Activated CD8-positive, alpha-beta T cell treated with anti-CD3 and anti-CD28 coated beads for 36 hours (primary cell): Measurements from ENCODE around the gene MMAB. TPM values are rescaled to one million over a fixed set of nuclear protein-coding genes. Genes with fewer than 3 reads are reported as not detected.

ENCODE experiments used
- ATAC-seq: fragments of 200-7000 bp; cut with Tn5 transposase; one replicate; pipeline ENCODE4 v1.10.0; 2021; ENCODE audit warnings: mild to moderate bottlenecking, moderate library complexity
- CTCF ChIA-PET: fragments of 350-600 bp; sonication (Branson Sonifier 250); formaldehyde crosslinking; loops from one replicate; lab custom pipeline; 2021; ENCODE audit warnings: antibody characterized with exemption; lab: Charles Lee
- POLR2A ChIA-PET: fragments of 350-600 bp; sonication (Branson Sonifier 250); formaldehyde crosslinking; loops from one replicate; lab custom pipeline; 2021; ENCODE audit warnings: antibody characterized with exemption; lab: Charles Lee
- DNase-seq: peaks from one replicate; pipeline ENCODE4 v3.0.0-alpha.2; 2020
- H3K27ac Mint-ChIP-seq: one replicate; pipeline ENCODE4 v1.8.0; 2021; ENCODE audit warnings: mild to moderate bottlenecking, mixed read lengths
- H3K27me3 Mint-ChIP-seq: one replicate; pipeline ENCODE4 v1.8.0; 2021; ENCODE audit warnings: mixed read lengths
- H3K36me3 Mint-ChIP-seq: one replicate; pipeline ENCODE4 v1.8.0; 2021; ENCODE audit warnings: low read depth, mixed read lengths
- H3K4me1 Mint-ChIP-seq: one replicate; pipeline ENCODE4 v1.8.0; 2021; ENCODE audit warnings: low read depth, mixed read lengths
- H3K4me3 Mint-ChIP-seq: one replicate; pipeline ENCODE4 v1.8.0; 2021; ENCODE audit warnings: mild to moderate bottlenecking, moderate library complexity, mixed read lengths
- H3K9me3 Mint-ChIP-seq: one replicate; pipeline ENCODE4 v1.8.0; 2021; ENCODE audit warnings: mixed read lengths
- intact Hi-C: fragments of 100-400 bp; cut with micrococcal nuclease; formaldehyde crosslinking; loops from one replicate; pipeline ENCODE4 v1.10.0; 2022
- total RNA-seq, 2 experiments: library from RNA; stranded (reverse); gene quantifications; one replicate each; pipeline ENCODE4 v1.2.3, GENCODE V29; 2021
- TF ChIP-seq, protein P1 (sequence below): fragments of 200-600 bp; IDR thresholded peaks from one replicate; pipeline ENCODE4 v1.8.0; 2022; ENCODE audit warnings: antibody characterized with exemption, mild to moderate bottlenecking

MMAB gene
- total RNA-seq, 2 experiments from 2014 or later, result 60.5 to 60.9 TPM

DNA sequence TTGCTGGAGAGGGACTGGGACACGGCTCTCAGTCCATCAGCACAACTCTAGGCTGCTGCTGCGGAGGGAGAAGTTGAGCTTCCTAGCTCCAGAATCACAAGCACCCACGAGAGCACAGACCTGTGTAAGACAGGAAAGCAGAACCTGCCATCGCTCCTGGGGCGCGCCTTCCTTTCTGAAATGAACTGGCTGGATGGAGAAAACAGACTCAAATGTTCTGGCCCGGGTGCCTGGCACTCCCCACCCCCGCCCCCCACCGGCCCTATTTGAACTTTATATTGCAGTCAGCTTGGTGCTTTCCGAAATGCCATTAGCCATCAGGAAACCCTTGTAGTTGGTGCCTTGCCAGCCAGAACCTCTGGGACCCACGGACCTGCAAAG lies 24.1 kb upstream of the MMAB start:
- no peaks in the 10 kb centered on the region for H3K9me3 Mint-ChIP-seq
- intact Hi-C loops, result loop anchor here (5.0 kb wide), 1 partner anchor 180 kb away; no protein-coding TSS in a partner anchor
- H3K27ac Mint-ChIP-seq, result no peak overlapping the region
- TF ChIP-seq, protein P1, sequence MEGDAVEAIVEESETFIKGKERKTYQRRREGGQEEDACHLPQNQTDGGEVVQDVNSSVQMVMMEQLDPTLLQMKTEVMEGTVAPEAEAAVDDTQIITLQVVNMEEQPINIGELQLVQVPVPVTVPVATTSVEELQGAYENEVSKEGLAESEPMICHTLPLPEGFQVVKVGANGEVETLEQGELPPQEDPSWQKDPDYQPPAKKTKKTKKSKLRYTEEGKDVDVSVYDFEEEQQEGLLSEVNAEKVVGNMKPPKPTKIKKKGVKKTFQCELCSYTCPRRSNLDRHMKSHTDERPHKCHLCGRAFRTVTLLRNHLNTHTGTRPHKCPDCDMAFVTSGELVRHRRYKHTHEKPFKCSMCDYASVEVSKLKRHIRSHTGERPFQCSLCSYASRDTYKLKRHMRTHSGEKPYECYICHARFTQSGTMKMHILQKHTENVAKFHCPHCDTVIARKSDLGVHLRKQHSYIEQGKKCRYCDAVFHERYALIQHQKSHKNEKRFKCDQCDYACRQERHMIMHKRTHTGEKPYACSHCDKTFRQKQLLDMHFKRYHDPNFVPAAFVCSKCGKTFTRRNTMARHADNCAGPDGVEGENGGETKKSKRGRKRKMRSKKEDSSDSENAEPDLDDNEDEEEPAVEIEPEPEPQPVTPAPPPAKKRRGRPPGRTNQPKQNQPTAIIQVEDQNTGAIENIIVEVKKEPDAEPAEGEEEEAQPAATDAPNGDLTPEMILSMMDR, result no peak
- POLR2A ChIA-PET, result interaction anchor here (1.1 to 1.4 kb wide), 2 partner anchors 117 to 176 kb away, joined by 3 to 4 read pairs; no protein-coding TSS in a partner anchor
- H3K4me3 Mint-ChIP-seq, result no peak overlapping the region
- peaks cover 24% of the 10 kb centered on the region for H3K4me1 Mint-ChIP-seq
- peaks cover 5% of the 10 kb centered on the region for H3K36me3 Mint-ChIP-seq
- CTCF ChIA-PET, result interaction anchor here (0.7 to 4.8 kb wide), 37 partner anchors 10 to 1067 kb away, joined by 3 to 59 read pairs (median 4); partner anchors contain the start of genes FAM222A, MMAB and MVK
- no peaks in the 10 kb centered on the region for H3K27me3 Mint-ChIP-seq
- ATAC-seq, result no peak
- no peak for DNase-seq

DNA sequence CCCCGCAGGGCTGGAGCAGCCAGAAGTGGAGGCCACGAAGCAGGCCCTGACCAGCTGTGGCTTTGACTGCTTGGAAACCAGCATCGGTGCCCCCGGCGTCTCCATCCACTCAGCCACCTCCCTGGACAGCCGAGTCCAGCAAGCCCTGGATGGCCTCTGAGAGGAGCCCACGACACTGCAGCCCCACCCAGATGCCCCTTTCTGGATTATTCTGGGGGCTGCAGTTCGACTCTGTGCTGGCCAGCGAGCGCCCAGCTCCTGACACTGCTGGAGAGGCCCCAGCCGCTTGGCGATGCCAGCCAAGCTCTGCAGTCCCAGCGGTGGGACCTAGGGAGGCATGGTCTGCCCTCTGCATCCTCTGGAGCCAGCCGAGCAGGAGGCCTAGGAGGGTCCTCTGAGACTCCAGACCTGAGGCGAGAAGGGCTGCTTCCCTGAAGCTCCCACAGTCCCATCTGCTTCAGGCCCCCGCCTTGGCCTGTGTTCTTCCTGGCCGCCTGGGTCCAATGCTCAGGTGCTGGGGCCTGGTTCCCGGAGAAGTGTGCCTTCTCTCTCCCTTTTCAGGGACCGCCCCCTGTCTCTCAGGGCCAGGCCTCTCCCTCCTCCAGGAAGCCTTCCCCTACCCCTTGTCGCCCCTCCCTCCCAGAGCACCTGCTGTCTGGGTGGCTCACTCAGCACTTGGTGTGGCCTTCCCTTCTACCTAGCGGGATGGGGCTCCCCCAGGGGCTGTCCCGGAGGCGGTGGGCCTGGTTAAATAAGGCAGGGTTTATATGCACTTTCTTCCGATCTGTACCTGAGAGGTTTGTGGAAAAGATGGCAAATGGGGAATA lies 23.3 kb upstream of the MMAB start:
- ATAC-seq (no peak), DNase-seq (peak; percentile 33)
- Mint-ChIP-seq H3K4me1 (peaks cover 24% of the 10 kb centered on the region), H3K27me3 (no peaks in the 10 kb centered on the region), H3K36me3 (peaks cover 5% of the 10 kb centered on the region), H3K9me3 (no peaks in the 10 kb centered on the region), H3K27ac (no peak overlapping the region), H3K4me3 (no peak overlapping the region)
- POLR2A ChIA-PET, result interaction anchor here (1.1 to 1.4 kb wide), 2 partner anchors 118 to 177 kb away, joined by 3 to 4 read pairs; no protein-coding TSS in a partner anchor
- TF ChIP-seq, protein P1, result no peak
- intact Hi-C loops, result loop anchor here (5.0 kb wide), 1 partner anchor 181 kb away; no protein-coding TSS in a partner anchor
- CTCF ChIA-PET, result interaction anchor here (0.7 to 4.8 kb wide), 26 partner anchors 9 to 1068 kb away, joined by 3 to 59 read pairs (median 4); partner anchors contain the start of genes FAM222A, MMAB and MVK

DNA sequence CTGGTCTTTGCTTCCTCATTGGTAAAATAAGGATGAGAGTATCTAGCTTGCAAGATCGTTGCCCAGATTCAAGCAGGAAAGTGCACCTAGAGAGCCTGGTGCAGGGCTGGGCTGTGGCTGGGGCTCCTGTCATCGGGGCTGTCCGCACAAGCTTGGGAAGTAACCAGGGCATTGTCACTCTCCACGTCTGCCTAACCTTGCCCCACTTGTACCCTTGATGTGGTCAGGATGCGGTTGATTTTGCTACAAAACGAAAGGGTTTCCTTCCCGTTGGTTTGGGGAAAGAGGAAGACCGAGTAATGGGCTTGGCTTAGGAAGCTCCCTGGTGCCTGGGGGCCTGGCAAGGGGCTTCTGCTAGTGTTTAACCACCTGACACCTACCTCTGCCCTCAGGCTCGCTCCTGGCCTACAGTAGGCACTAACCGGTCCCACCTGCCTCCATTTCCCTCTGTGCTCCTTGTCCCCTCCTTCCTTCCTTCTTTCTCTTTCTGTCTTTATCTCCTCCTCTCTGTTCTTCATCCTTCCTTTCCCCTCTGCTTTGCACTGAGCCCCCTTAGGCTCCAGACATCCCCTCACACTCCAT lies 22.1 kb upstream of the MMAB start:
- POLR2A ChIA-PET, result interaction anchor here (0.6 to 0.9 kb wide), 2 partner anchors 344 to 542 kb away, joined by 3 read pairs; no protein-coding TSS in a partner anchor
- ATAC-seq (peak; percentile 79), DNase-seq (peak; percentile 72)
- Mint-ChIP-seq H3K27ac (no peak overlapping the region), H3K9me3 (no peaks in the 10 kb centered on the region), H3K4me1 (peaks cover 24% of the 10 kb centered on the region), H3K4me3 (no peak overlapping the region), H3K36me3 (peaks cover 5% of the 10 kb centered on the region), H3K27me3 (no peaks in the 10 kb centered on the region)
- intact Hi-C loops, result loop anchor here (5.0 kb wide), 1 partner anchor 182 kb away; no protein-coding TSS in a partner anchor
- CTCF ChIA-PET, result interaction anchor here (1.0 to 4.8 kb wide), 4 partner anchors 10 to 250 kb away, joined by 3 to 39 read pairs (median 10); partner anchors contain the start of genes MMAB and MVK
- TF ChIP-seq, protein P1, result no peak

DNA sequence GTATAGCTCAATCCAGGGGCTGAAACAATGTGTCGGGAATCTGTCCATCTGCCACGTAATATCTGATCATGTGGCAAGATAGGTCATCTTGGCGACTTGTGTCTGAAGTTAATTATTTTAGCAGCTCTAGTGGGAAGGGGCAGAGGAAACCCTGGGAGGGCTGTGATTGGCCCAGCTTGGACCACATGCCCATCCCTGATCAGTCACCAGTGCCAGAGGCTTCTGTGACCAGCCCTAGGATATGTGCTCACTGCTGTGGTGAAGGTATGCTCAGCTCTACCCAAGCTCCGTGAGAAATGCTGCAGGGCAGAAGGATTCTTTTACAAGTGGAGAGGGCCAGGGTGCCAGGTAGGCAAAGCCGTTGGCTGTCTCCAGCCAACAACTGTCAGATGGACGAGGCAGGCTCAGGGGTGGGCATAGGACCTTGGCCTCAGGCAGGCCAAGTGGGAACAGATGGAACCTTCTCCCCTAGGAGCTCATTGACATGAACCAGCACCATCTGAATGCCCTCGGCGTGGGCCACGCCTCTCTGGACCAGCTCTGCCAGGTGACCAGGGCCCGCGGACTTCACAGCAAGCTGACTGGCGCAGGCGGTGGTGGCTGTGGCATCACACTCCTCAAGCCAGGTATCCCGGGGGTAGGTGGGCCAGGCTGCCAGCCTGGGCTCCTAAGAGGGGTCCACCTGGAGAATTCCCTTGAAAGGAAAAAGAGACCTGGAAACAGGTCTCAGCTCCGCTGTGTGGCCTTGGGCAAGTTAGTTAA lies 21.4 kb upstream of the MMAB start:
- DNase-seq, result no peak
- H3K36me3 Mint-ChIP-seq, result peaks cover 5% of the 10 kb centered on the region
- no peak for ATAC-seq
- peaks cover 24% of the 10 kb centered on the region for H3K4me1 Mint-ChIP-seq
- no peaks in the 10 kb centered on the region for H3K9me3 Mint-ChIP-seq
- no peak overlapping the region for H3K4me3 Mint-ChIP-seq
- H3K27ac Mint-ChIP-seq, result no peak overlapping the region
- ChIA-PET CTCF (interaction anchor here (1.0 to 4.8 kb wide), 5 partner anchors 9 to 251 kb away, joined by 3 to 39 read pairs (median 3); partner anchors contain the start of genes MMAB and MVK), POLR2A (interaction anchor here (0.9 to 1.9 kb wide), 2 partner anchors 21 to 541 kb away, joined by 3 to 6 read pairs; partner anchors contain the start of gene MVK)
- H3K27me3 Mint-ChIP-seq, result no peaks in the 10 kb centered on the region
- intact Hi-C loops, result loop anchor here (5.0 kb wide), 1 partner anchor 183 kb away; no protein-coding TSS in a partner anchor
- TF ChIP-seq, protein P1, result no peak
